NK-92 (cell line): Measurements from ENCODE around the gene SLF2.

ENCODE experiments used
- DNase-seq: peaks from one replicate; lab custom pipeline; 2025; ENCODE audit not compliant: unreplicated experiment; lab: John Stamatoyannopoulos, UW

Gene SLF2

DNA sequence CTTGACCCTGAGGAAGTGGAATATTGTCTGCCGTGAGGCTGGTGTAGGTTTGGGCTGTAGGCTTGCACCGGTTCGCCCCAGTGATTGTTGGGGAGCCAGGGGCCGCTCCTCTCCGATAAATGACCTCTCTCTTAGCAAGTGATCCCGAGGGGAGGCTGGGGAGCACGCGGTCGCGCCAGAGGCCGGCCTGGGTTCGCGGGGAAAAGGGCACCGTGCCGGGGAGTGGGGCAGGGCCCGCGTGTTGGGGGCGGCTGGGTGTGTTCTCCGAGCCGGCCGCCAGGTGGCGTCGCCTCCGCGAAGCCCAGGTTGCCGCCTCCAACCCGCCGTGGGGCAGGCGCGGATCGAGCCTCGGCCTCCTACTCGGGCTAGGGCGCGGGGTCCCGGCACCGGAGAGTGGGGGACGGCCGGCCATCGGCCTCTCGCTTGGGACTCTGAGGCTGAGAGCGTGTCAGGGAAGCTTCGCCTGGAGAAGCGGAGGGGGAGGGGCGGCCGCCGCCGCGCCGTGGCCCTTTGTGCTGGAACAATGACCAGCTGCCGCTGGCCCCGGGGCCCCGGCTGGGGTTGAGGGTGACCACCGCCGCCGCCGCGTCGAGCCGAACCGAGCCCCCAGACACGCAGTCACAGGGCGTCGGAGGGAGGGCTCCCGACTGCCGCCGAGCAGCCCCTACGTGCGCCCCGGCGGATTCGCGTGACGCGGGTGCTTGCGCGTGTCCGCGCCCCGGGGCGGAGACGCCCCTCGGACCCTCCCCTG lies 86.4 kb downstream of the SLF2 start:
- DNase-seq = no peak

GRCh38 chr10:100999742-101000126 lies 87.0 kb downstream of the SLF2 start, which contains the start of gene LZTS2:
TSS of gene LZTS2 (plus strand) at chr10:100999808. CDS start at chr10:101002539, 2,731 bp downstream.
- DNase-seq = no peak

- no peak for DNase-seq
Observed at GRCh38 chr10:101000127-101000914, 87.6 kb downstream of the SLF2 start.

DNA sequence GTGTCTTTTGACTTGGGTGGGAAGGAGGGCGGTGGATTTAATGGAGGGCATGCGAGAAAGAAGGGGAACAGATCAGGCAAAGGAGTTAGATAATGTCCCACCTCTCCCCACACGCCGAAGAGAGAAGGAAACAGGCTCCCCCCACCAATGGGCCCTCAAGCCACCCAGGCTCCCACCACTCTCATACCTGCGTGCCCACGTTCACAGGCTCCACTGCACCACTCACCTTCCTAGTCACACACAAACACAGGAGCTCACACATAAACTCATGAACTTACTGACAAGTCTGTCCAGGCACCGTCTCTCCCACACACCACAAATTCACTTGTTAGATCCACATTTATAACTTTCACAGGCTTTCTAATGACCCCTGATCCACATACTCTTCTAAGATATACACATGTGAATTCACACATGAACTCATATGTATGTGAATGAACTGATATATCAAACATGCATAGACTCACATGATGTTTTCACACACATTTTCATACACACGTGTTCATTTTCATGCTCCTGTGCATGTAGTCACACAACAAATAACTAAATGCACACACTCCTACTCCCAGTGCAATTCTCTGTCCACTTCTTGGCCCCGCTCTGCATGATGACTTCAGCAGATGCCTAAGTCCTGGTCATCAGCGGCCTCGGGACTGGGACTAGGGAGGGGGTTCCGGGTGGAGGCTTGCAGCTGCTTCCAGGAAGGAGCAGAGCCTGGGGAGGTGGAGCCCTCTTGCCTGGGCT lies 88.3 kb downstream of the SLF2 start:
- no peak for DNase-seq

- no peak for DNase-seq
Observed at GRCh38 chr10:101001659-101002035, 88.9 kb downstream of the SLF2 start.

DNA sequence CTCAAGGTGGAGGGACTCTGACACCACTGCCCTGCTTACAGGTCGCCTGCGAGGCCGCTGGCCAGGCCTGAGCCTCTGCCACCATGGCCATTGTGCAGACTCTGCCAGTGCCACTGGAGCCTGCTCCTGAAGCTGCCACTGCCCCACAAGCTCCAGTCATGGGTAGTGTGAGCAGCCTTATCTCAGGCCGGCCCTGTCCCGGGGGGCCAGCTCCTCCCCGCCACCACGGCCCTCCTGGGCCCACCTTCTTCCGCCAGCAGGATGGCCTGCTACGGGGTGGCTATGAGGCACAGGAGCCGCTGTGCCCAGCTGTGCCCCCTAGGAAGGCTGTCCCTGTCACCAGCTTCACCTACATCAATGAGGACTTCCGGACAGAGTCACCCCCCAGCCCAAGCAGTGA lies 89.7 kb downstream of the SLF2 start:
- no peak for DNase-seq

GRCh38 chr10:101003639-101004206 lies 91.0 kb downstream of the SLF2 start:
- no peak for DNase-seq

DNA sequence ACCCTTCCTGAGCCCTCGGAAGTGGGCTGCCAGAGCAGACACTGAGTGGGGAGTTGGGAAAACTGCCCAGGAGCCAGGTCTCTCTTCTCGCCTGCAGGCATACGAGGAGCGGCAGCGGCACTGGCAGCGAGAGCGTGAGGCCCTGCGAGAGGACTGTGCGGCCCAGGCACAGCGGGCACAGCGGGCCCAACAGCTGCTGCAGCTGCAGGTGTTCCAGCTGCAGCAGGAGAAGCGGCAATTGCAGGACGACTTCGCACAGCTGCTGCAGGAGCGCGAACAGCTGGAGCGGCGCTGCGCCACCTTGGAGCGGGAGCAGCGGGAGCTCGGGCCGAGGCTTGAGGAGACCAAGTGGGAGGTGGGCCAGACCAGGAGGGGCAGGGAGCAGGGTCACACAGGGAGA lies 92.6 kb downstream of the SLF2 start:
- no peak for DNase-seq

- DNase-seq = no peak
Observed at GRCh38 chr10:101005869-101006567, 93.3 kb downstream of the SLF2 start.

DNA sequence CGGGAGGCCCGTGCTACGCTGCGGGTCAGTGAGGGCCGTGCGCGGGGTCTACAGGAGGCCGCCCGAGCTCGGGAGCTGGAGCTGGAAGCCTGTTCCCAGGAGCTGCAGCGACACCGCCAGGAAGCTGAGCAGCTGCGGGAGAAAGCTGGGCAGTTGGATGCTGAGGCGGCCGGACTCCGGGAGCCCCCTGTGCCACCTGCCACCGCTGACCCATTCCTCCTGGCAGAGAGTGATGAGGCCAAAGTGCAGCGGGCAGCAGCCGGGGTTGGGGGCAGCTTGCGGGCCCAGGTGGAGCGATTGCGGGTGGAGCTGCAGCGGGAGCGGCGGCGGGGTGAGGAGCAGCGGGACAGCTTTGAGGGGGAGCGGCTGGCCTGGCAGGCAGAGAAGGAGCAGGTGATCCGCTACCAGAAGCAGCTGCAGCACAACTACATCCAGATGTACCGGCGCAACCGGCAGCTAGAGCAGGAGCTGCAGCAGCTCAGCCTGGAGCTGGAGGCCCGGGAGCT lies 93.9 kb downstream of the SLF2 start:
- DNase-seq = no peak

DNA sequence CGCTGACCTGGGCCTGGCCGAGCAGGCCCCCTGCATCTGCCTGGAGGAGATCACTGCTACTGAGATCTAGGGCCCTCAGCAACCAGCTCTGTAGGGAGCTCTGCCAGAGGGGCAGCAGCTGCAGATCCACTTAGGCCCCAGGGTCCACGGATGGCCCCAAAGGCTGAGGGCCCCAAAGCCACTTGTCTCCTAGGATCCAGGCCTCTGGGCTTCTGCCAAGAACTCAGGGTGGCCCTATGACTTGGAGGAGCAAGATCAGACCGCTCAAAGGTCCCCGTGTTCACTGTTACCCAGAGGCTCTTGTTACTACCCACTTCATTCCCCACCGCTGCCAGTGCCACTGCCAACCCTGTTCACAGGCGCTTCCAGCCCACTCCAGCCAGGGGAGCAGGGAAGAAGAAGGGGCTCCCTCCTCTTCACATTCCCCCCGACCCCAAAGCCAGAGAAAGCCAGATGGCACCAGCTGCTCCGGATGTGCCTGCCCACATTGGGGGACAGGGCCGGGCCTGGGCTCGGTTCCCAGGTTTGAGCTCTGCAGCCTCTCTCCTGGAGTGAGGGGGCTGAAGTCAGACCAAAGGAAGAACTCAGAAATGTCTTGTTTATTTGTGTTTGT lies 94.4 kb downstream of the SLF2 start:
- DNase-seq = no peak

GRCh38 chr10:101007915-101008822 lies 95.4 kb downstream of the SLF2 start:
- DNase-seq = no peak

GRCh38 chr10:101008823-101009423 lies 96.2 kb downstream of the SLF2 start:
- no peak for DNase-seq

DNA sequence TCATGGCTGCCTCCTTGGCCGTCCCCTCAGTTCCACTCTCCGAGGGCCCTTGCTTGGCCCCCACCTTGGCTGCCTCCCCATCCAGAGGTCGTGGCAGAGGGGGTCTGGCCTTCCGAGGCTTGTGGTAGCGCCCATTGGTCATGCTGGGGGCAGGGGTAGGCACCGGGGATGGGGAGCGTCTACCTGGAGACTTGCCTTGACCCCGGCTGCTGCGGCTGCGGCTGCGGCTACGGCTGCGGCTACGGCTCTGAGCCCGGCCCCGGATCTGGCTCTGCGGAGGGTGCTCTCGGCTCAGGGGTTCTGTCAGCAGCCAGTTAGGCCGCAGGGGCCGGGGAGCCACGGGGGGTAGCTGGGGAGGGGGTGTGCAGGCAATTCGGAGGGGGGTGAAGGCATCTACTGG lies 97.6 kb downstream of the SLF2 start:
- no peak for DNase-seq

GRCh38 chr10:101011517-101012423 lies 99.0 kb downstream of the SLF2 start:
- no peak for DNase-seq

DNA sequence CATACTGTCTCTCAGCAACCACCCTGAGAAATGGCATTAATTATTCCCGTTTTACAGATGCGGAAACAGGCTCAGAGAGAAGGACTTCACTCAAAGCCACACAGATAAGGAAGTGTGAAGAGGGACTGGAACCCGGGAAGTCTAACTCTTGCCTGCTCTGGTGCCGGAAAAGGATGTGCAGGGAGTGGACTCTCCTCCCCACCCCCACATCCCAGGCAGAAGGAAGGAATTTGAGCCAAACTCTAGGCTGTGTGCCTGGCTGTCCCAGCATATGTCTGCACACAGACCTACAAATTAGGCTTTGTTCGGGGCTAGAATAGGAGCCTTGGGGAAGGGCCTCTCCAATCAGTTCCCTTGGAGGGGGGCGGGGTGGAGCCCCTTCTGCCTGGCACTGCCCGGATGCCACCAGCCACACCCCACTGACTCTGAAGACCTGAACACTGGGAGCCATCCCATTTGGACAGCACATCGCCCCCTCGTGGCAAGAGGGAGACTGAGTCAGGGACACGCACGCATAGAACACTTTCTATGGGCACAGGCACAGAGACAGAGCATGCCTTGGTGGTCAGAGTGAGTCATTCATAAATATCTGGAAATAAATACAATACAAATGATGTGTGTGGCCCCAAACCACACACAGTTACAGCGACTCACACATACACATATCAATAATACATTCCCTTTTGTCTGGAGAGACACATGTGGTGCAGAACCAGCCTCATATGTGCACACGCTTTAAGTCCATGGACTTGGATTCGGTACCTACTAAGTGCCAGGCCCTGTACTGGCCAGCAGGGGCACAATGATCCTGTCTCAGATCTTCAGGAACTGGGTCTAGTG lies 100.0 kb downstream of the SLF2 start:
- peak; percentile 4 for DNase-seq

GRCh38 chr10:101013365-101013825 lies 100.6 kb downstream of the SLF2 start:
- no peak for DNase-seq
